ENCODE measurements around the gene MCTP1.

GRCh38 chr5:95142145-95142544, 142.7 kb downstream of the MCTP1 start:
- TF ChIP-seq CTCF (IDR thresholded peaks at IDR 0.05; ENCODE audit: poor library complexity) = no peak
- no peak for TF ChIP-seq EZH2 (IDR thresholded peaks at IDR 0.05; ENCODE audit: borderline replicate concordance)
- TF ChIP-seq EZH2phosphoT487 (IDR thresholded peaks at IDR 0.05; ENCODE audit: low read depth, severe bottlenecking, unreplicated experiment) = no peak

Measured in hepatocyte (in vitro differentiated cells).